Duodenal mucosa (tissue), 2 donors: ENCODE data around the gene MBNL2.

Experiments
- H3K27ac ChIP-seq: one replicate; pipeline ENCODE4 v1.7.0; 2013; ENCODE audit warnings: low read depth, low read length
- H3K27me3 ChIP-seq, 2 donors: one replicate each; pipeline ENCODE4 v1.7.0; 2013; ENCODE audit warnings: low read length in 2 of 2, control low read depth in 1 of 2; ENCODE audit not compliant: insufficient read depth in 2 of 2, control insufficient read depth in 1 of 2
- H3K36me3 ChIP-seq, 2 donors: one replicate each; pipeline ENCODE4 v1.7.0; 2013; ENCODE audit warnings: low read length in 2 of 2, control low read depth in 1 of 2; ENCODE audit not compliant: insufficient read depth in 2 of 2, control insufficient read depth in 1 of 2
- H3K4me1 ChIP-seq, 2 donors: one replicate each; pipeline ENCODE4 v1.7.0; 2013; ENCODE audit warnings: low read length in 2 of 2, control low read depth in 1 of 2; ENCODE audit not compliant: insufficient read depth in 2 of 2, control insufficient read depth in 1 of 2
- H3K4me3 ChIP-seq, 2 donors: one replicate each; pipeline ENCODE4 v1.7.0; 2013; ENCODE audit warnings: low read length in 2 of 2, low read depth in 1 of 2
- H3K9ac ChIP-seq, 2 donors: one replicate each; pipeline ENCODE4 v1.7.0; 2013; ENCODE audit warnings: low read length in 2 of 2, low read depth in 1 of 2
- H3K9me3 ChIP-seq, 2 donors: one replicate each; pipeline ENCODE4 v1.7.0; 2013; ENCODE audit warnings: low read length in 2 of 2, control low read depth in 1 of 2; ENCODE audit not compliant: control insufficient read depth in 1 of 2

Gene MBNL2

GRCh38 chr13:97380696-97381095, 158.6 kb downstream of the MBNL2 start:
- Histone ChIP-seq H3K27ac (no peak overlapping the region), H3K27me3 (no peaks in the 10 kb centered on the region), H3K9me3 (no peaks in the 10 kb centered on the region), H3K4me1 (no peaks in the 10 kb centered on the region), H3K36me3 (peaks cover 3 to 27% of the 10 kb centered on the region in 2 donors), H3K4me3 (no peak overlapping the region), H3K9ac (no peak overlapping the region)

- Histone ChIP-seq H3K27ac (no peak overlapping the region), H3K9me3 (no peaks in the 10 kb centered on the region), H3K9ac (no peak overlapping the region), H3K4me1 (no peaks in the 10 kb centered on the region), H3K36me3 (peaks cover 3 to 26% of the 10 kb centered on the region in 2 donors), H3K27me3 (no peaks in the 10 kb centered on the region), H3K4me3 (no peak overlapping the region)
Observed at GRCh38 chr13:97381189-97381588, 159.1 kb downstream of the MBNL2 start.

GRCh38 chr13:97382276-97382675, 160.1 kb downstream of the MBNL2 start:
- H3K9ac ChIP-seq, result no peak overlapping the region
- H3K36me3 ChIP-seq, result peaks cover 3 to 21% of the 10 kb centered on the region in 2 donors
- H3K4me3 ChIP-seq, result no peak overlapping the region
- H3K9me3 ChIP-seq, result no peaks in the 10 kb centered on the region
- no peaks in the 10 kb centered on the region for H3K27me3 ChIP-seq
- peaks cover 0 to 2% of the 10 kb centered on the region in 2 donors for H3K4me1 ChIP-seq
- no peak overlapping the region for H3K27ac ChIP-seq

GRCh38 chr13:97384371-97384770, 162.2 kb downstream of the MBNL2 start:
- Histone ChIP-seq H3K9ac (no peak overlapping the region), H3K36me3 (peaks cover 3 to 23% of the 10 kb centered on the region in 2 donors), H3K27ac (no peak overlapping the region), H3K9me3 (no peaks in the 10 kb centered on the region), H3K4me3 (no peak overlapping the region), H3K4me1 (peaks cover 0 to 2% of the 10 kb centered on the region in 2 donors), H3K27me3 (no peaks in the 10 kb centered on the region)

GRCh38 chr13:97385146-97385545, 163.0 kb downstream of the MBNL2 start:
- Histone ChIP-seq H3K27me3 (no peaks in the 10 kb centered on the region), H3K4me1 (peaks cover 0 to 2% of the 10 kb centered on the region in 2 donors), H3K4me3 (no peak overlapping the region), H3K9ac (no peak overlapping the region), H3K9me3 (no peaks in the 10 kb centered on the region), H3K27ac (no peak overlapping the region), H3K36me3 (peaks cover 3 to 23% of the 10 kb centered on the region in 2 donors)

- H3K9me3 ChIP-seq, result no peaks in the 10 kb centered on the region
- H3K4me1 ChIP-seq, result peaks cover 0 to 2% of the 10 kb centered on the region in 2 donors
- no peaks in the 10 kb centered on the region for H3K27me3 ChIP-seq
- no peak overlapping the region for H3K9ac ChIP-seq
- peaks cover 3 to 23% of the 10 kb centered on the region in 2 donors for H3K36me3 ChIP-seq
- H3K4me3 ChIP-seq, result no peak overlapping the region
- H3K27ac ChIP-seq, result no peak overlapping the region
Observed at GRCh38 chr13:97385854-97386253, 163.7 kb downstream of the MBNL2 start.

- Histone ChIP-seq H3K4me3 (no peak overlapping the region), H3K36me3 (peaks cover 3 to 33% of the 10 kb centered on the region in 2 donors), H3K27me3 (no peaks in the 10 kb centered on the region), H3K9me3 (no peaks in the 10 kb centered on the region), H3K9ac (no peak overlapping the region), H3K27ac (no peak overlapping the region), H3K4me1 (peaks cover 0 to 2% of the 10 kb centered on the region in 2 donors)
Observed at GRCh38 chr13:97386801-97387484, 164.8 kb downstream of the MBNL2 start.

GRCh38 chr13:97387485-97387839, 165.3 kb downstream of the MBNL2 start:
- Histone ChIP-seq H3K4me1 (peaks cover 0 to 2% of the 10 kb centered on the region in 2 donors), H3K36me3 (peaks cover 3 to 28% of the 10 kb centered on the region in 2 donors), H3K27me3 (no peaks in the 10 kb centered on the region), H3K4me3 (no peak overlapping the region), H3K9me3 (no peaks in the 10 kb centered on the region), H3K27ac (no peak overlapping the region), H3K9ac (no peak overlapping the region)

- H3K9me3 ChIP-seq, result no peaks in the 10 kb centered on the region
- H3K27me3 ChIP-seq, result no peaks in the 10 kb centered on the region
- H3K36me3 ChIP-seq, result peaks cover 1 to 28% of the 10 kb centered on the region in 2 donors
- peaks cover 0 to 2% of the 10 kb centered on the region in 2 donors for H3K4me1 ChIP-seq
- no peak overlapping the region for H3K4me3 ChIP-seq
- H3K27ac ChIP-seq, result no peak overlapping the region
- no peak overlapping the region for H3K9ac ChIP-seq
Observed at GRCh38 chr13:97387890-97388289, 165.8 kb downstream of the MBNL2 start.

GRCh38 chr13:97388373-97388772, 166.2 kb downstream of the MBNL2 start:
- H3K27ac ChIP-seq, result no peak overlapping the region
- no peak overlapping the region for H3K4me3 ChIP-seq
- peaks cover 0 to 28% of the 10 kb centered on the region in 2 donors for H3K36me3 ChIP-seq
- H3K4me1 ChIP-seq, result peaks cover 0 to 2% of the 10 kb centered on the region in 2 donors
- H3K27me3 ChIP-seq, result no peaks in the 10 kb centered on the region
- no peaks in the 10 kb centered on the region for H3K9me3 ChIP-seq
- H3K9ac ChIP-seq, result no peak overlapping the region
